ENCODE data around the gene DNAJC3. TPM values are rescaled to one million over a fixed set of nuclear protein-coding genes. Genes with fewer than 3 reads are reported as not detected.

DNAJC3 gene
- total and polyA plus RNA-seq, 2 of the 13 experiments (the other 11 are each of a cell fraction or from before 2014, with no cell fraction given) = 10.4 to 48.2 TPM

GRCh38 chr13:95643571-95643935, 33.4 kb upstream of the DNAJC3 start (continued):
- no peak for TF ChIP-seq HNF1A (IDR thresholded peaks at IDR 0.05; ENCODE audit: low read depth)
- no peak for TF ChIP-seq HNF1A (CRISPR knock-in tag; IDR thresholded peaks at IDR 0.05; ENCODE audit: borderline replicate concordance)
- no peak for TF ChIP-seq ZNF597 (CRISPR knock-in tag; IDR thresholded peaks at IDR 0.05)
- TF ChIP-seq ZBTB43 (CRISPR knock-in tag; conservative IDR thresholded peaks at IDR 0.05) = no peak
- TF ChIP-seq CAMTA2 (CRISPR knock-in tag; IDR thresholded peaks at IDR 0.05; ENCODE audit: borderline replicate concordance) = no peak
- TF ChIP-seq ELF3 (CRISPR knock-in tag; IDR thresholded peaks at IDR 0.05) = no peak
- no peak for TF ChIP-seq FOXK1 (CRISPR knock-in tag; IDR thresholded peaks at IDR 0.05; ENCODE audit: borderline replicate concordance, low read depth)
- no peak for TF ChIP-seq SP2 (CRISPR knock-in tag; IDR thresholded peaks at IDR 0.05)
- no peak for TF ChIP-seq ZMYM3 (CRISPR knock-in tag; IDR thresholded peaks at IDR 0.05)
- no peak for TF ChIP-seq MXD4 (CRISPR knock-in tag; IDR thresholded peaks at IDR 0.05)
- no peak for TF ChIP-seq EHMT2 (IDR thresholded peaks at IDR 0.05; ENCODE audit: borderline replicate concordance, low read depth, low read length)
- no peak for TF ChIP-seq E2F5 (CRISPR knock-in tag; conservative IDR thresholded peaks at IDR 0.05)
- 0 out of 2 replicates have a peak, but pooled peaks have one; percentile 81 for TF ChIP-seq FOXO4 (CRISPR knock-in tag; conservative IDR thresholded peaks at IDR 0.05)
- TF ChIP-seq MAFF (IDR thresholded peaks at IDR 0.05; ENCODE audit: low read depth, low read length) = peak; percentile 46; the same call in 1 of the 2 replicates
- TF ChIP-seq ZNF572 (CRISPR knock-in tag; IDR thresholded peaks at IDR 0.05) = no peak
- TF ChIP-seq ZBTB7A (CRISPR knock-in tag; IDR thresholded peaks at IDR 0.05) = no peak
- no peak for TF ChIP-seq ZBTB2 (CRISPR knock-in tag; IDR thresholded peaks at IDR 0.05; ENCODE audit: low read depth)
- TF ChIP-seq ZNF605 (CRISPR knock-in tag; IDR thresholded peaks at IDR 0.05) = peak; percentile 75
- 0 out of 2 replicates have a peak, but pooled peaks have one; percentile 72 for TF ChIP-seq ZNF292 (CRISPR knock-in tag; IDR thresholded peaks at IDR 0.05; ENCODE audit: borderline replicate concordance, low read depth)
- TF ChIP-seq GABPB1 (CRISPR knock-in tag; IDR thresholded peaks at IDR 0.05) = no peak
- TF ChIP-seq SALL2 (CRISPR knock-in tag; IDR thresholded peaks at IDR 0.05) = no peak
